Endometrial microvascular endothelial cells (primary cell): ENCODE data around the gene MRPL12. TPM values are rescaled to one million over a fixed set of nuclear protein-coding genes. Genes with fewer than 3 reads are reported as not detected.
"Not testable (repeated sequence)": the region's sequence is repeated elsewhere in the genome, so short reads cannot be mapped to it uniquely, and the experiment has no call there.

Experiments
- in situ Hi-C: cut with HindIII; loops from 2 replicates; pipeline ENCODE4 v1.10.0; 2017; ENCODE audit warnings: low sequenced_read_pairs, low pct_unique_long_range_greater_than_20kb; ENCODE audit errors: inconsistent ontology term
- total RNA-seq: library from RNA; depleted of rRNA; stranded (reverse); fragments of >200 nt; gene quantifications from one replicate; pipeline ENCODE4 v1.2.3, GENCODE V29; 2015; ENCODE audit errors: inconsistent ontology term

The MRPL12 gene
- 120 TPM for total RNA-seq

DNA sequence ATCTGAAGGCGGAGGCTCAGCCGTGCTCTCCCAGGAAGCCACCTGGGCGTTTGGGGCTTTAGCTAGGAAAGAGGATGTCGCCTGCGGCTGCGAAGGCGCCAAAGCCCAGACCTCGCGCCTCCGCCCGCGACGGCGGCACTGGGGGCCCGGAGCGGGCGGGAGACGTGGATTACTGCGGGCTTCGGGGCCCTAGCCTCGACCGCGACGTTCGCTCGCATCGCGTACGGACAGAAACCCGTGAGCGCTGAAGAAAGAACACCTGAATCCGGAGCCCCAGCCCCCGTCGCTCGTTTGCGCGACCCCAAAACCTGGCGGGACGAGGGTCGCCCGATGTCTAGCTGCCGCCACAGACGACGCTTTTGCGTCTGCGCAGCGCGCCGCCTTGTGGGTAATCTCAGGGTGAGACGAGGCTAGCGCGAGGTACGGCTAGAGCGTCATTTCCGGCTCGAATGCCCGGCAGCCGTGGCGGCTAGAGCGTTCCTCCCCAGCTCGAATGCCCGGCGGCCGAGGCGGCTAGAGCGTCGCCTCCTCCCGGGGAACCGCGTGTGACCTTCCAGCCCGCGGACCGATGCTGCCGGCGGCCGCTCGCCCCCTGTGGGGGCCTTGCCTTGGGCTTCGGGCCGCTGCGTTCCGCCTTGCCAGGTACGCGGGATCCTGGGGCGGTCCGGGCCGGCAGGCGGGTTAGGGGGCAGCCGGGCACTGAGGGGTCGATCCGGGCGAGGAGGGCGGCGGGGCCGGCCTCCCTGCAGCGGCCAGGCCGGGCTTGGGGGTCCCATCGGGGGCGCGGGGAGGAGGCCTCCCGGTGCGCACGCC, at the start of gene MRPL12:
MRPL12 (plus strand) TSS at position 434 of the 813 bp plus-strand sequence; CDS start at position 569, 135 bp downstream.
- in situ Hi-C loops: no loop called here

DNA sequence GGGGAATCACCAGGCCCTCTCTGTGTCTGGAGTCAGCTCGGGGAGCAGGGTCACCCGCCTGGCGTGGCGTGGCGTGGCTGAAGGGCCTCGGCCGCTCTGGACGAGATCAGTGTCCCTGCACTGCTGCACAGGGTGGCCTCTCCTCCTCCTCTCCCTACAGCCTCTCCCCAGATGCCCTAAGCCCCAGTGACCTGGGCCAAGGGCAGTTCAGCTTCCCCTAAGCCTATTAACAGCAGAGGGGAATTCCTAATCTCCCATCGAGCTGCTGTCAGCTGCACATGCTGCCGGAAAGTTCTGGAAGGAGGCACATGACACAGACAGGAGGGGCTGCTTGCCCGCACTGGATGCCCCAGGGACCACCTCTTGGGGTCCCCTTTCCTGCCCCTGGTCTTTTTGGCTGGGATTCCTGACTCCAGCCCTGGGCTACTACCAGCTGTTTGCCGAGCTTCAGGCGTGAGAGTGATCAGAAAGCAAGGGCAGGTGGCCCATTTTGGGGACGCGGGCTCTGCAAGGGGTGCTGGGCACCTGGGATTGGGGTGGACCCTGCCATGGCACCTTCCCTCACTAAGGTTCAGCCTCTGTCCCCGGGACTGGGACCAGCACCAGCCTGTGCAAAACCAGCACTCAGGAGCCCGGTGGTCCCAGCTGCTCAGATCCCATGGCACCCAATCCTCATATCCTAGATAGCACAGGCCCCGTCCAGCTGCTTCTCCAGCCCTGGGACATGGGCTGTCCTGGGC, 47.6 kb upstream of the MRPL12 start:
- in situ Hi-C loops: no loop called here

DNA sequence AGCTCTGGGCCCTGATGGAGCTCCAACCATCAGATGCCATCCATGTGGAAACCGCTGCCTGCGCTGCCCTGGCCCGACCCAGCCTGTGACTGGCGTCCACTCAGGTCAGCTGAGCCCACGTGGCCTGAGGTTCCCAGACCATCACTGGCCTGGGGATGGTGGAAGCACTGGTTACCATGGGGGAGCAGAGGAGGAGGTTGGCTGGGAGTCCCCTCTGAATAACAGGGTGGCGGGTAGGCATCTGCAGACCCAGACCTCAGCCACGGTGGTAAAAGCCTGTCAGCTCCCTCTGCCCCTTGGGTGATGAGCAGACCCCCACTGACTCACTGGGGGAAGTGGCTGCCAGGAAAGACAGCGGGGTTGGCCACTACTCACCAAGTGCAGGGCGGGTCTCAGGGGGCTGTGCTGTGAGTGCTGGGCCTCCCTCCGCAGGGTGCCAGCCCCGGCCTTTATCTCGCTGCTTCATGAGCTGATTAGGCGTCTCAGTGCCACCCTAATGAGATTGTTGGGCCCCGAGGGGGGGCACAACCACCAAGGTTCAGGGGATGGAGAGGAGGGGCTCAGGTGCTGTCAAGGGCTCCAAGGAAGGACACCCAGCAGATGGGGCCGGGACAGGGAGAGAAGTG, 46.9 kb upstream of the MRPL12 start, which contains the start of gene PDE6G:
PDE6G (minus strand) TSS at position 425 of the 626 bp plus-strand sequence. CDS start 3,237 bp downstream, outside the sequence.
- in situ Hi-C loops: no loop called here

- in situ Hi-C loops: no loop called here
These were observed 46.3 kb upstream of the MRPL12 start for GRCh38 chr17:81656835-81657234.

- in situ Hi-C loops: no loop called here
These were observed 44.1 kb upstream of the MRPL12 start for GRCh38 chr17:81659038-81659437.

DNA sequence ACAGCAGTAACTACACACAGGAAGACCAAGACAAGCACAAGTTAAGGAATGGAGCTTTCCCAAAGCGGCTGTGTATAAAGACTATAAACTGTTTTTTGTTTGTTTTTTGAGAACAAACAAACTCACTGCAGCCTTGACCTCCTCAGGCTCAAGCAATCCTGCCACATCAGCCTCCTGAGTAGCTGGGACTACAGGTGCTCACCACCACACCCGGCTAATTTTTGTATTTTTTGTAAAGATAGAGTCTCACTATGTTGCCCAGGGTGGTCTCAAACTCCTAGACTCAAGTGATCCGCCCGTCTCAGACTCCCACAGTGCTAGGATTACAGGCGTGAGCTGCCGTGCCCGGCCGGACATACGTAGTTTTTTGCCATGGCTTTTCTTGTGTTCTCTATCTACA, 42.7 kb upstream of the MRPL12 start:
- in situ Hi-C loops: no loop called here

DNA sequence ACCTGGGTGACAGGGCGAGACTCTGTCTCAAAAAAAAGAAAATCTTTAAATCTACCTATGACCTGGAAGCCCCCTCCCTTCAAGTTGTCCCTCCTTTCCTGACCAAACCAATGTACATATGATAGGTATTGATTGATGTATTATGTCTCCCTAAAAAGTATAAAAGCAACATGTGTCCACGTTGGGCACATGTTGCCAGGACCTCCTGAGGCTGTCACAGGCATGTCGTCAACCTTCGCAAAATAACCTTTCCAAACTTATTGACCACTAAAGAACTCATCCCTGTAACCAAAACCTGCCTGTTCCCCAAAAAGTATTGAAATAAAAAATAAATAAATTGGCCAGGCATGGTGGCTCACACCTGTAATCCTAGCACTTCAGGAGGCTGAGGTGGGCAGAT, 41.2 kb upstream of the MRPL12 start:
- in situ Hi-C loops: no loop called here

DNA sequence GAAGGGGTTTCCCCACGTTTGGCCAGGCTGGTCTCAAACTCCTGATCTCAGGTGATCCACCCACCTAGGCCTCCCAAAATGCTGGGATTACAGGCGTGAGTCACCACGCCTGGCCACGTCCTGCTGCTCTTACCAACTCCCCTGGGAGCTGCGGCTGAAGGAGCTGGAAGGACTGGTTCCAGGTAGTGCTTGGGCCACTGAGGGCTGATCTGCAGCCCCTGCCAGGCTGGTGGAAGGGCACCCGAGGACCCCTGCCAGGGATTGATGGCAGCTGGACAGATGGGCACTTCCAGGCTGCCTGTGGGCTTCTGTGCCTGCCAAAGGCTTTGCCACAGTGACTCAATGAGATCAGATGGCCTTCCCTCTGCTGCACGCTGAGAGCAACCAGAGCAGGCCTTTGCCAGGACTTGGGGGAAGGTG, 39.1 kb upstream of the MRPL12 start:
- in situ Hi-C loops: no loop called here

- in situ Hi-C loops: no loop called here
These were observed 37.7 kb upstream of the MRPL12 start for GRCh38 chr17:81665205-81666091.

- in situ Hi-C loops: no loop called here
These were observed 37.1 kb upstream of the MRPL12 start for GRCh38 chr17:81666092-81666341.

- in situ Hi-C loops: no loop called here
These were observed 36.6 kb upstream of the MRPL12 start, which contains the start of the genes CCDC137 and OXLD1 for GRCh38 chr17:81666342-81667191. CCDC137 (plus strand) TSS chr17:81666737; CDS start chr17:81666767, 30 bp downstream. OXLD1 (minus strand) TSS chr17:81666605; CDS start chr17:81666577, 28 bp downstream.

DNA sequence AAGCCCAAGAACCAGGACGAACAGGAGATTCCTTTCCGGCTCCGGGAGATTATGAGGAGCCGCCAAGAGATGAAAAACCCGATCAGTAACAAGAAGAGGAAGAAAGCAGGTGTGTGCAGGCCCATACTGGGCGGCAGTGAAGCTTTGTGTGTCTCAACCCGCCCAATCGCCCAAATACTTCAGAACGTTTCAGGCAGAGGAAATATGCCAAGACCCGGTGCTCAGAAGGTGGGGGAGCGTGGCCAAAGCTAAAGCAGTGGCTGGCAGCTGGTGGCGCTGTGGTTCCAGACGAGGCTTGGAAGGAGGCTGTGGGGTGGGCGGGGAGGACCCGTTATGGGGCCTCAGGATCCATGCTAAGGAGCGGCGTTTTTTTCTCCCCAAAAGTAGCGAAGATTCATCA, 35.4 kb upstream of the MRPL12 start:
- in situ Hi-C loops: no loop called here

DNA sequence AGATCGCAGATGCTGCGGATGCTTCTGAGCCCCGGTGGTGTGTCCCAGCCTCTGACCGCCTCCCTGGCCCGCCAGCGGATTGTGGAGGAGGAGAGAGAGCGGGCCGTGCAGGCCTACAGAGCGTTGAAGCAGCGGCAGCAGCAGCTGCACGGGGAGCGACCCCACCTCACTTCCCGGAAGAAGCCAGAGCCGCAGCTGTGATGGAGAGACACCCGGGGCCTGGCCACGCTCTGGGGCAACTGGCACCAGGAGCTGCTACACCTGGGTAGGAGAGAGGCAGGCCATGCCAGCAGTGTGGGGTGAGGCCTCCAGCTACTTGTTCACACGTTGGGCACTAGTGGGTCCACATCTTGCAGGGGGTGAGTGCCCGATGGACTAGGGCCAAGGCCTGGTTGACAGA, 30.7 kb upstream of the MRPL12 start:
- in situ Hi-C loops: no loop called here

GRCh38 chr17:81672954-81673353, 30.2 kb upstream of the MRPL12 start:
- in situ Hi-C loops: no loop called here

- in situ Hi-C loops: no loop called here
These were observed 29.5 kb upstream of the MRPL12 start for GRCh38 chr17:81673561-81674258.

DNA sequence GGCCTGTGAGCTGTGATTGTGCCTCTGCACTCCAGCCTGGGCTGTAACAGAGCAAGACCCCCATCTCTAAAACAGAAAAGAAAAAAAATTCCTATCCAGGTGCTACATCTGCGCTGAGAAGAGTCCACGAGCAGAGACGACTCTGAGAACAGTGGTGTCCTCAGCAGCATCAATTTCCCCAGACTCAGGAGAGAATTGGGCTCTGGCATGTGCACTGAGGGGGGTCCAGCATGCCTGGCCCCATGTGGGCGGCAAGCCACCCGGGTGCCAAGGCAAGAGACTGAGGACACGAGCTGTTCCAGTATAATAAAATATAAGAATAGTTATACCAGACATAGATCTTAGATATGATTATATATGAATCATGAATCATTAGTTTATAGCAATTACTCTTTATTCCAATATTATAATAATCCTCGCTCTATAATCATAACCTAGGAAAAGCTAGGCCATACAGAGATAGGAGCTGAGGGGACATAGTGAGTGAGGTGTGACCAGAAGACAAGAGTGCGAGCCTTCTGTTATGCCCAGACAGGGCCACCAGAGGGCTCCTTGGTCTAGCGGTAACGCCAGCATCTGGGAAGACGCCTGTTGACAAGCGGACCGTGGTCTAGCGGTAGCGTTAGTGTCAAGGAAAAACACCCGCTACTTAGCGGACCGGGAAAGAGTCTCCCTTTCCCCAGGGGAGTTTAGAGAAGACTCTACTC, 27.5 kb upstream of the MRPL12 start:
- in situ Hi-C loops: not testable (repeated sequence)

DNA sequence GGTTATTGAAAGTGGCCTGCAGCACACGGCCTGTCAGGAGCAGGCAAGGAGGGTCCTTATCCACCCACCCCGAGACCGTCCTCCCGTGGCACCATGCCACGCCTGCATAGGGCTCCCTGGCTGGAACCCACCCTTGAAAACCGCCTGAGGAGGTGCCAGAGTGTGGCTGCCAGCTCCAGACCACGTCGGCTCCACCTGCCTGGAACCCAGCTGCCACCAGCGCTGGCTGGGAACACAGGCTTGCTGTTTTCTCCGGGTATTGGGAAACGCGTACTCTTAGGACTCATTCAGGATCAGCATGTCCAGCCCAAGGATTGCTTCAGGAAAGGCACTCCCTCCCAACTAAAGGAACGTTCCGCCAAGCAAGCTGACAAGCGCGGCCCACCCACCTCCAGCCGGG, 26.3 kb upstream of the MRPL12 start:
- in situ Hi-C loops: no loop called here
